PC-3 (cell line): ENCODE data around the gene HNRNPC. TPM values are rescaled to one million over a fixed set of nuclear protein-coding genes. Genes with fewer than 3 reads are reported as not detected.

Experiments used
- ATAC-seq: fragments of 200-7000 bp; cut with Tn5 transposase; 2 replicates; pipeline ENCODE4 v1.9.1; 2020; ENCODE audit warnings: mild to moderate bottlenecking, moderate library complexity
- BruUV-seq: library from RNA; stranded (reverse); fragments of 400-500 nt; replicated peaks from 2 replicates; lab custom pipeline; 2021; lab: Mats Ljungman, UMichigan
- CTCF ChIA-PET: fragments of 300-600 bp; sonication (Branson Sonifier 250); formaldehyde crosslinking; loops from one replicate; lab custom pipeline; 2022; ENCODE audit warnings: antibody characterized with exemption; lab: Charles Lee
- POLR2A ChIA-PET: fragments of 300-600 bp; sonication (Branson Sonifier 250); formaldehyde crosslinking; loops from one replicate; lab custom pipeline; 2022; ENCODE audit warnings: antibody characterized with exemption; ENCODE audit not compliant: unreplicated experiment; lab: Charles Lee
- DNase-seq: peaks from one replicate; pipeline ENCODE4 v3.0.0-alpha.2; 2015
- H2AFZ ChIP-seq: fragments of 300-600 bp; sonication (generic); 2 replicates; pipeline ENCODE4 v1.6.0; 2016; ENCODE audit warnings: antibody characterized with exemption, low read length
- H3F3A ChIP-seq: fragments of 300-600 bp; sonication (generic); one replicate; pipeline ENCODE4 v1.6.0; 2017; ENCODE audit warnings: antibody characterized with exemption, low read length, control low read depth, mild to moderate bottlenecking; ENCODE audit not compliant: unreplicated experiment
- H3K27ac ChIP-seq: fragments of 300-600 bp; sonication (generic); 2 replicates; pipeline ENCODE4 v1.5.1; 2016; ENCODE audit warnings: mild to moderate bottlenecking, low read length
- H3K27me3 ChIP-seq: fragments of 300-600 bp; sonication (generic); 2 replicates; pipeline ENCODE4 v1.6.1; 2016; ENCODE audit warnings: low read length, mixed read lengths
- H3K36me3 ChIP-seq: fragments of 300-600 bp; sonication (generic); 2 replicates; pipeline ENCODE4 v1.6.1; 2016; ENCODE audit warnings: low read depth, mixed run types, low read length, mixed read lengths
- H3K4me1 ChIP-seq: fragments of 300-600 bp; sonication (generic); 2 replicates; pipeline ENCODE4 v1.5.1; 2016; ENCODE audit warnings: low read length; ENCODE audit not compliant: insufficient read depth
- H3K4me2 ChIP-seq: fragments of 300-600 bp; sonication (generic); 2 replicates; pipeline ENCODE4 v1.6.0; 2016; ENCODE audit warnings: low read length
- H3K4me3 ChIP-seq: fragments of 300-600 bp; sonication (generic); 2 replicates; pipeline ENCODE4 v1.5.1; 2016; ENCODE audit warnings: mild to moderate bottlenecking, low read length, mixed read lengths
- H3K79me2 ChIP-seq: fragments of 300-600 bp; sonication (generic); 2 replicates; pipeline ENCODE4 v1.6.1; 2017; ENCODE audit warnings: low read length, mixed read lengths
- H3K9ac ChIP-seq: fragments of 300-600 bp; sonication (generic); 2 replicates; pipeline ENCODE4 v1.6.0; 2016; ENCODE audit warnings: mild to moderate bottlenecking, low read length
- H3K9me2 ChIP-seq: fragments of 300-600 bp; sonication (generic); replicated peaks from 2 replicates; pipeline ENCODE4 v1.6.1; 2016; ENCODE audit warnings: mixed run types, low read length, mixed read lengths
- H3K9me3 ChIP-seq: fragments of 300-600 bp; sonication (generic); 2 replicates; pipeline ENCODE4 v1.6.1; 2016; ENCODE audit warnings: low read length, mixed read lengths
- H4K20me1 ChIP-seq: fragments of 300-600 bp; sonication (generic); 2 replicates; pipeline ENCODE4 v1.6.1; 2016; ENCODE audit warnings: low read length, mixed read lengths
- CTCF ChIP-seq: fragments of 300-600 bp; sonication (generic); conservative IDR thresholded peaks from 2 replicates; pipeline ENCODE4 v1.5.1; 2017; ENCODE audit warnings: antibody characterized with exemption, low read depth, mild to moderate bottlenecking, low read length
- EZH2 ChIP-seq: fragments of 300-600 bp; sonication (generic); IDR thresholded peaks from one replicate; pipeline ENCODE4 v1.6.1; 2017; ENCODE audit warnings: antibody characterized with exemption, mild to moderate bottlenecking, low read length; ENCODE audit not compliant: unreplicated experiment
- EZH2phosphoT487 ChIP-seq: fragments of 300-600 bp; sonication (generic); IDR thresholded peaks from 2 replicates; pipeline ENCODE4 v1.6.1; 2018; ENCODE audit warnings: mild to moderate bottlenecking, antibody characterized with exemption, low read length, borderline replicate concordance
- intact Hi-C: fragments of 100-400 bp; cut with micrococcal nuclease; formaldehyde crosslinking; loops from 2 replicates; pipeline ENCODE4 v1.9.0; 2023
- total RNA-seq: library from RNA; depleted of rRNA; stranded (reverse); fragments of >200 nt; gene quantifications from 2 replicates; pipeline ENCODE4 v1.2.3, GENCODE V29; 2014

HNRNPC gene
- total RNA-seq, 1 experiment from 2014 or later = 682 TPM

- no peak for DNase-seq
- ChIA-PET POLR2A (no interaction called here), CTCF (no interaction called here)
- ATAC-seq = no peak
- Histone ChIP-seq H3K9me3 (no peaks in the 10 kb centered on the region), H3K4me3 (no peak overlapping the region), H3K9ac (no peak overlapping the region), H3K36me3 (peaks cover 65% of the 10 kb centered on the region), H3K27ac (no peak overlapping the region), H3K27me3 (no peaks in the 10 kb centered on the region), H3K79me2 (peaks cover 6% of the 10 kb centered on the region; the same call in 1 of the 2 replicates), H3K4me1 (no peaks in the 10 kb centered on the region), H4K20me1 (peaks cover 33% of the 10 kb centered on the region), H3F3A (no peaks in the 10 kb centered on the region), H2AFZ (no peak overlapping the region), H3K9me2 (no peaks in the 10 kb centered on the region), H3K4me2 (no peak overlapping the region)
- no peak for TF ChIP-seq EZH2
- no peak for TF ChIP-seq CTCF
- TF ChIP-seq EZH2phosphoT487 = no peak
- intact Hi-C loops = no loop called here
- BruUV-seq = no TSS peak
Observed at GRCh38 chr14:21206753-21207684, 62.2 kb downstream of the HNRNPC start.

GRCh38 chr14:21205678-21206581 lies 63.3 kb downstream of the HNRNPC start:
- no TSS peak for BruUV-seq

More at GRCh38 chr14:21205678-21206581, 63.3 kb downstream of the HNRNPC start:
- TF ChIP-seq EZH2phosphoT487 = no peak
- TF ChIP-seq EZH2 = no peak
- TF ChIP-seq CTCF = no peak
- H3K4me1 ChIP-seq = no peaks in the 10 kb centered on the region
- H3K9me2 ChIP-seq = no peaks in the 10 kb centered on the region
- no peaks in the 10 kb centered on the region for H3K27me3 ChIP-seq
- no peak overlapping the region for H3K27ac ChIP-seq
- no peak overlapping the region for H3K4me2 ChIP-seq
- no peaks in the 10 kb centered on the region for H3K79me2 ChIP-seq
- no peaks in the 10 kb centered on the region for H3K9me3 ChIP-seq
- H4K20me1 ChIP-seq = peaks cover 24% of the 10 kb centered on the region
- H3K4me3 ChIP-seq = no peak overlapping the region
- ATAC-seq (no peak), DNase-seq (no peak)
- H3F3A ChIP-seq = no peaks in the 10 kb centered on the region
- H3K9ac ChIP-seq = no peak overlapping the region
- POLR2A ChIA-PET = no interaction called here
- H3K36me3 ChIP-seq = peaks cover 56% of the 10 kb centered on the region
- CTCF ChIA-PET = no interaction called here
- H2AFZ ChIP-seq = no peak overlapping the region
- intact Hi-C loops = no loop called here
